OCI-LY1 (cell line): ENCODE data around the gene EYS.

Experiments
- CTCF ChIP-seq: fragments of 200-600 bp; sonication (generic), shearing (Covaris generic); IDR thresholded peaks from 2 replicates; pipeline ENCODE4 v1.5.1; 2017; ENCODE audit warnings: mild to moderate bottlenecking, antibody characterized with exemption, low read length, moderate library complexity, mixed read lengths
- EZH2 ChIP-seq: fragments of 200-600 bp; sonication (generic), shearing (Covaris generic); IDR thresholded peaks from 2 replicates; pipeline ENCODE4 v1.8.0; 2017; ENCODE audit warnings: borderline replicate concordance, mixed run types, mild to moderate bottlenecking, antibody characterized with exemption, low read length, moderate library complexity, mixed read lengths

- TF ChIP-seq CTCF, result no peak
- TF ChIP-seq EZH2, result no peak
Observed at GRCh38 chr6:64696053-64696452, 1011.0 kb downstream of the EYS start.
